Measurements from ENCODE around the gene ILKAP. TPM values are rescaled to one million over a fixed set of nuclear protein-coding genes. Genes with fewer than 3 reads are reported as not detected.

Gene ILKAP
- total RNA-seq, 1 experiment from 2014 or later = 41.5 TPM

GRCh38 chr2:238226698-238227586 is 23.4 kb upstream of the ILKAP start:
- TF ChIP-seq CTCF (conservative IDR thresholded peaks at IDR 0.05) = no peak
- Histone ChIP-seq H2BK15ac (ENCODE audit: low read depth, low read length) (no peak overlapping the region), H3K18ac (ENCODE audit: insufficient read length, low read depth, low read length) (no peak overlapping the region), H2AK5ac (ENCODE audit: insufficient read length, low read length) (no peak overlapping the region), H3K4me2 (ENCODE audit: insufficient read depth, insufficient read length, low read length) (no peak overlapping the region), H2AFZ (ENCODE audit: low read length) (no peak overlapping the region), H3K27me3 (ENCODE audit: insufficient read depth, low read length) (peaks cover 8% of the 10 kb centered on the region; the same call in 1 of the 2 replicates), H4K5ac (ENCODE audit: insufficient read length, low read depth, low read length) (no peak overlapping the region), H4K91ac (ENCODE audit: insufficient read length, low read depth, low read length) (no peak overlapping the region), H3K23me2 (ENCODE audit: insufficient read length, low read depth, low read length, poor library complexity, severe bottlenecking) (peaks cover 9% of the 10 kb centered on the region), H2BK12ac (ENCODE audit: insufficient read length, low read depth, low read length) (no peak overlapping the region), H2BK20ac (ENCODE audit: low read depth, low read length, poor library complexity, severe bottlenecking) (no peak overlapping the region), H3K9ac (ENCODE audit: extremely low read depth, insufficient read length, low read length) (no peak overlapping the region), H3K14ac (ENCODE audit: insufficient read depth, low read length) (no peak overlapping the region; the same call in 1 of the 2 replicates), H3K56ac (ENCODE audit: insufficient read length, low read depth, low read length) (no peak overlapping the region), H3K4me1 (ENCODE audit: insufficient read depth, low read length) (peaks cover 3% of the 10 kb centered on the region; the same call in 1 of the 2 replicates), H3K27ac (ENCODE audit: insufficient read length, low read depth, low read length) (no peak overlapping the region), H4K8ac (replicated peaks; ENCODE audit: insufficient read length, low read depth, low read length) (no peak overlapping the region), H3K23ac (ENCODE audit: insufficient read length, low read depth, low read length) (no peak overlapping the region), H3K9me3 (ENCODE audit: control insufficient read depth, low read depth, low read length) (no peaks in the 10 kb centered on the region), H3K4ac (ENCODE audit: low read depth, low read length) (no peak overlapping the region; the same call in 1 of the 2 replicates), H3K79me1 (ENCODE audit: insufficient read depth, low read depth, low read length, poor library complexity, severe bottlenecking) (no peaks in the 10 kb centered on the region), H2BK120ac (ENCODE audit: low read depth, low read length, poor library complexity, severe bottlenecking) (no peak overlapping the region), H3T11ph (ENCODE audit: low read length) (no peak overlapping the region), H4K20me1 (ENCODE audit: control insufficient read depth, insufficient read depth, insufficient read length) (no peaks in the 10 kb centered on the region), H2BK5ac (ENCODE audit: insufficient read length, low read length) (no peak overlapping the region), H3K79me2 (ENCODE audit: insufficient read depth, low read length) (no peaks in the 10 kb centered on the region)
- Mint-ChIP-seq H3K4me3 (no peak overlapping the region), H3K27ac (no peak overlapping the region; a peak in 1 of 7 replicates), H3K9me3 (no peaks in the 10 kb centered on the region; a peak in 1 of 5 replicates), H3K36me3 (ENCODE audit: insufficient read depth in 1 of 3, low read depth in 3 of 3) (peaks cover 0 to 2% (median 0%) of the 10 kb centered on the region in 3 experiments; a peak in 1 of 7 replicates), H3K4me1 (peaks cover 12 to 14% of the 10 kb centered on the region in 2 experiments), H3K27me3 (ENCODE audit: low read depth) (peaks cover 41% of the 10 kb centered on the region)
- DNase-seq = no peak
- WGBS (ENCODE audit: extremely low coverage, insufficient read length, low lambda C conversion rate) = no CpG with 5 or more reads among the region's 8 CpGs

Data from H9 (cell line).